ENCODE results near the gene UBR3. TPM values are rescaled to one million over a fixed set of nuclear protein-coding genes. Genes with fewer than 3 reads are reported as not detected.
"Not testable (repeated sequence)": the region's sequence is repeated elsewhere in the genome, so short reads cannot be mapped to it uniquely, and the experiment has no call there.

The UBR3 gene
- total RNA-seq, 6 experiments from 2014 or later, result 30.1 to 46.3 (median 40.5) TPM

DNA sequence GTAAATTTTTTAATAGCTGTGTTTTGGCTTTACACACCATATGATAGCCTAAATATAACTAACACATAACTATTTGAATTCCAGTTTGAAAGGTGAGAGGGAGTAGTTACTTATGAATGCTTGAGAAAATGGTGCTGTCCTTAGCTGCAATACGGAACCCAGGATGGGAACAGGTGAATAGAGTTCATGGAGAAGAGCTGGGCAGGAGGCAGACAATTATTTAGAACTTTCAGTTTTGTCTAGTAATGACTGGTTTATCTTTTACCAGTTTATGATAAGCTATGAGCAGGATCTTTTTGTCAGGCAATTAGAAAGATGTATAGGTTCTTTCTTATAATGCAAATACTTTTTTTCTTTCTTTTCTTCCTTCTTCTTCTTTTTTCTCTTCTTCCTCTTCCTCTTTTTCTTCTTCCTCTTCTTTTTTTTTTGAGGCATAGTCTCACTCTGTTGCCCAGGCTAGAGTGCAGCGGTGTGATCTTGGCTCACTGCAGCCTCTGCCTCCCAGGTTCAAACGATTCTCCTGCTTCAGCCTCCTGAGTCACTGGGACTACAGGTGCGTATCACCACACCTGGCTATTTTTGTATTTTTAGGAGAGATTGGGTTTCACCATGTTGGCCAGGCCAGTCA is 25.9 kb downstream of the UBR3 start:
- no peak for DNase-seq

DNA sequence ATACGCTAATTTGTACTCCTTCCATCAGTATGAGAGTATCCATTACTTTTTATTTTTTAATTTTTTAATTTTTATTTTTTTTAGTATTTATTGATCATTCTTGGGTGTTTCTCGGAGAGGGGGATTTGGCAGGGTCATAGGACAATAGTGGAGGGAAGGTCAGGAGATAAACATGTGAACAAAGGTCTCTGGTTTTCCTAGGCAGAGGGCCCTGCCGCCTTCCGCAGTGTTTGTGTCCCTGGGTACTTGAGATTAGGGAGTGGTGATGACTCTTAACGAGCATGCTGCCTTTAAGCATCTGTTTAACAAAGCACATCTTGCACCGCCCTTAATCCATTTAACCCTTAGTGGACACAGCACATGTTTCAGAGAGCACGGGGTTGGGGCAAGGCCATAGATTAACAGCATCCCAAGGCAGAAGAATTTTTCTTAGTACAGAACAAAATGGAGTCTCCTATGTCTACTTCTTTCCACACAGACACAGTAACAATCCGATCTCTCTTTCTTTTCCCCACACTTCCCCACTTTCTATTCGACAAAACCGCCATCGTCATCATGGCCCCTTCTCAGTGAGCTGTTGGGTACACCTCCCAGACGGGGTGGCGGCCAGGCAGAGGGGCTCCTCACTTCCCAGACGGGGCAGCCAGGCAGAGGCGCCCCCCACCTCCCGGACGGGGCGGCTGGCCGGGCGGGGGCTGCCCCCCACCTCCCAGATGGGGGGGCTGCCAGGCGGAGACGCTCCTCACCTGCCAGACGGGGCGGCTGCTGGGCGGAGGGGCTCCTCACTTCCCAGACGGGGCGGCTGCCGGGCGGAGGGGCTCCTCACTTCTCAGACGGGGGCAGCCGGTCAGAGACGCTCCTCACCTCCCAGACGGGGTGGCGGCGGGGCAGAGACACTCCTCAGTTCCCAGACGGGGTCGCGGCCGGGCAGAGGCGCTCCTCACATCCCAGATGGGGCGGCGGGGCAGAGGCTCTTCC is 28.3 kb downstream of the UBR3 start:
- not testable (repeated sequence) for H3K27ac Mint-ChIP-seq; H3K4me1 Mint-ChIP-seq (ENCODE audit: low read depth)

More for the DNA sequence above, 25.9 kb downstream of the UBR3 start:
- no peaks in the 10 kb centered on the region for H3K27me3 Mint-ChIP-seq (ENCODE audit: insufficient read depth)
- H3K36me3 Mint-ChIP-seq (ENCODE audit: low read depth), result peaks cover 20% of the 10 kb centered on the region
- H3K27ac Mint-ChIP-seq, result no peak overlapping the region
- no peak overlapping the region for H3K4me3 Mint-ChIP-seq
- H3K4me1 Mint-ChIP-seq (ENCODE audit: low read depth), result peaks cover 10% of the 10 kb centered on the region
- 0 out of 2 replicates have a peak, but pooled peaks cover 4% of the 10 kb centered on the region for H3K9me3 Mint-ChIP-seq
- TF ChIP-seq CTCF (IDR thresholded peaks at IDR 0.05), result no peak

DNA sequence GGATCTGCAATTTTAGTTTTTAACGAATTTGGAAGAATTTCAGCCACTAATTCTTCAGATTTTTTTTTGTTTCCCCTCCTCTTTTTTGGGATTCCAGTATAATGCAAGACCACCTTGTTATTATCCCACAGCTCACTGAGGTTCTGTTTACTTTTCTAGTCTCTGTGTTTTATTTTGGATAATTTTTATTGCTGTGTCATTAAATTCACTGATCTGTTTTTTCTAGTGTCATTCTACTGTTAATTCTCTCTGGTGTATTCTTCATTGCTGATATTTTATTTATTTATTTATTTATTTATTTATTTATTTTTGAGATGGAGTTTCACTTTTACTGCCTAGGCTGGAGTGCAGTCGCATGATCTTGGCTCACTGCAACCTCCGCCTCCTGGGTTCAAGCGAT is 32.2 kb downstream of the UBR3 start:
- no peak overlapping the region for H3K4me3 Mint-ChIP-seq
- no peak overlapping the region for H3K27ac Mint-ChIP-seq
- no peak for DNase-seq
- TF ChIP-seq CTCF (IDR thresholded peaks at IDR 0.05), result no peak
- H3K27me3 Mint-ChIP-seq (ENCODE audit: insufficient read depth), result no peaks in the 10 kb centered on the region
- 0 out of 2 replicates have a peak, but pooled peaks cover 4% of the 10 kb centered on the region for H3K9me3 Mint-ChIP-seq
- peaks cover 19% of the 10 kb centered on the region for H3K36me3 Mint-ChIP-seq (ENCODE audit: low read depth)
- peaks cover 10% of the 10 kb centered on the region; the same call in 1 of the 2 replicates for H3K4me1 Mint-ChIP-seq (ENCODE audit: low read depth)

More for the DNA sequence above, 28.3 kb downstream of the UBR3 start:
- not testable (repeated sequence) for H3K9me3 Mint-ChIP-seq; DNase-seq; H3K27me3 Mint-ChIP-seq (ENCODE audit: insufficient read depth); H3K4me3 Mint-ChIP-seq
- H3K36me3 Mint-ChIP-seq (ENCODE audit: low read depth), result peaks cover 18% of the 10 kb centered on the region

DNA sequence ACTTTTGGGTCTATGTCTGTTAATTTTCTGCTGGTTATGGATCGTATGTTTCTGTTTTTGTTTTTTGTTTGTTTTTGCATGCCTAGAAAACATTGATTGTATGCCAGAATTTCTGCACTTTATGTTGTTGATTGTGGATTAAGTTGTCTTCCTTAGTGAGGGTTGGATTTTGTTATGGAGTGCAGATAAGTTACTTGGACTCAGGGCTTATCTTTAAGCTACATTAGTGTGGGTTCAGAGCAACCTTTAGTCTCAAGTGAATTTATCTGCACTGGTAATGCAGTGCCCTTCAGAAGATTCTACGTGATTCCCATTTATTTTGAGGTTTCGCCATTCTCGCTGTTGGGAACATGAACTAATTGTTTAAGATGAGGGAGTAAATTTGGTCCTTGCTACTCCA is 32.9 kb downstream of the UBR3 start:
- Mint-ChIP-seq H3K4me3 (no peak overlapping the region), H3K9me3 (0 out of 2 replicates have a peak, but pooled peaks cover 4% of the 10 kb centered on the region), H3K27ac (no peak overlapping the region), H3K36me3 (ENCODE audit: low read depth) (peaks cover 19% of the 10 kb centered on the region), H3K4me1 (ENCODE audit: low read depth) (peaks cover 10% of the 10 kb centered on the region; the same call in 1 of the 2 replicates), H3K27me3 (ENCODE audit: insufficient read depth) (no peaks in the 10 kb centered on the region)
- no peak for DNase-seq
- no peak for TF ChIP-seq CTCF (IDR thresholded peaks at IDR 0.05)

DNA sequence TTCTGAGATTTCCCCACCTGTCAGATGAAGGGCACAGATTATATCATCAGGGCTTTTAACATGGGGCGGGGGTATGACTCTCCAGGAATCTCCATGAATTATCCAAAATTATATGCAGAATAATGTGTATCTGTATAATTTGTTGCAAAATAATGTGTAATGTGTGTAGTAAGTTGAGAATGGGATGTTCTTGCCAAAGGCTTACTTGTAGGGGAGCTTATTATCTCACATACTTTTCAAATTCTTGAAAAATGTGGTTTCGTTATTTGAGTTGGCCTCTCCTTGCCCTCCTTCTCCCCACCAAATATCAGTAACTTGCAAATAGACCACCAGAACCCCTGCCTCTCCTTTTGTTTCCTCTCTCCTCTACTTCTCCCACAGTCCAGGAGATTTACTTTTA is 35.6 kb downstream of the UBR3 start:
- Mint-ChIP-seq H3K4me1 (ENCODE audit: low read depth) (peaks cover 16% of the 10 kb centered on the region; the same call in 1 of the 2 replicates), H3K27me3 (ENCODE audit: insufficient read depth) (no peaks in the 10 kb centered on the region), H3K27ac (no peak overlapping the region), H3K9me3 (no peaks in the 10 kb centered on the region), H3K36me3 (ENCODE audit: low read depth) (peaks cover 14% of the 10 kb centered on the region; the same call in 1 of the 2 replicates), H3K4me3 (no peak overlapping the region)
- DNase-seq, result no peak
- TF ChIP-seq CTCF (IDR thresholded peaks at IDR 0.05), result no peak

All from HFFc6 (cell line).